ENCODE results near the gene TMEM217. TPM values are rescaled to one million over a fixed set of nuclear protein-coding genes. Genes with fewer than 3 reads are reported as not detected.

The TMEM217 gene
- total and polyA plus RNA-seq, 8 donors, result 2.1 to 5.3 (median 2.5) TPM

- ATAC-seq, result peak; percentile 2
- H3K4me1 ChIP-seq, result peaks cover 6 to 44% of the 10 kb centered on the region in 2 donors
- intact Hi-C loops (cut with DNase I), result no loop called here
- no peaks in the 10 kb centered on the region for H3K9me3 ChIP-seq
- no peaks in the 10 kb centered on the region for H3K36me3 ChIP-seq
- no peak for TF ChIP-seq CTCF (IDR thresholded peaks at IDR 0.05)
- DNase-seq, result peak in 1 of 4 donors; percentile 13
- H3K27me3 ChIP-seq, result no peaks in the 10 kb centered on the region
- H3K27ac ChIP-seq, result peak overlapping the region in 1 of 2 donors; percentile 87
- H3K4me3 ChIP-seq, result peak overlapping the region; percentile 70 to 99
Observed at GRCh38 chr6:37256692-37257319, 1.1 kb downstream of the TMEM217 start.

- H3K4me1 ChIP-seq, result peaks cover 6 to 32% of the 10 kb centered on the region in 2 donors
- H3K4me3 ChIP-seq, result no peak overlapping the region
- no peaks in the 10 kb centered on the region for H3K9me3 ChIP-seq
- H3K27ac ChIP-seq, result no peak overlapping the region
- ATAC-seq (no peak), DNase-seq (no peak)
- intact Hi-C loops (cut with DNase I), result no loop called here
- H3K27me3 ChIP-seq, result no peaks in the 10 kb centered on the region
- H3K36me3 ChIP-seq, result no peaks in the 10 kb centered on the region
- TF ChIP-seq CTCF (IDR thresholded peaks at IDR 0.05), result no peak
Observed at GRCh38 chr6:37254881-37255280, 3.1 kb downstream of the TMEM217 start.

GRCh38 chr6:37253486-37254007, 4.4 kb downstream of the TMEM217 start:
- Histone ChIP-seq H3K27me3 (no peaks in the 10 kb centered on the region), H3K4me3 (no peak overlapping the region), H3K36me3 (no peaks in the 10 kb centered on the region), H3K9me3 (no peaks in the 10 kb centered on the region), H3K4me1 (peaks cover 0 to 18% of the 10 kb centered on the region in 2 donors), H3K27ac (no peak overlapping the region)
- no peak for ATAC-seq
- intact Hi-C loops (cut with DNase I), result no loop called here
- no peak for TF ChIP-seq CTCF (IDR thresholded peaks at IDR 0.05)
- no peak for DNase-seq

GRCh38 chr6:37251211-37251780, 6.6 kb downstream of the TMEM217 start:
- DNase-seq (no peak), ATAC-seq (no peak)
- H3K36me3 ChIP-seq, result no peaks in the 10 kb centered on the region
- no peaks in the 10 kb centered on the region for H3K27me3 ChIP-seq
- H3K4me3 ChIP-seq, result no peak overlapping the region
- no peak overlapping the region for H3K27ac ChIP-seq
- intact Hi-C loops (cut with DNase I), result no loop called here
- peaks cover 0 to 5% of the 10 kb centered on the region in 2 donors for H3K4me1 ChIP-seq
- no peaks in the 10 kb centered on the region for H3K9me3 ChIP-seq
- TF ChIP-seq CTCF (IDR thresholded peaks at IDR 0.05), result no peak
